ENCODE data around the gene C1orf105.
"Not testable (repeated sequence)": the region's sequence is repeated elsewhere in the genome, so short reads cannot be mapped to it uniquely, and the experiment has no call there.

- not testable (repeated sequence) for TF ChIP-seq MAX (CRISPR knock-in tag; IDR thresholded peaks at IDR 0.05); CTCF (IDR thresholded peaks at IDR 0.05); ZNF138 (CRISPR knock-in tag; conservative IDR thresholded peaks at IDR 0.05); STAT6 (CRISPR knock-in tag; conservative IDR thresholded peaks at IDR 0.05; ENCODE audit: low read depth); NFYB (CRISPR knock-in tag; conservative IDR thresholded peaks at IDR 0.05; ENCODE audit: low read depth); KAT7 (CRISPR knock-in tag; IDR thresholded peaks at IDR 0.05; ENCODE audit: borderline replicate concordance); RORB (CRISPR knock-in tag; IDR thresholded peaks at IDR 0.05); CREM (CRISPR knock-in tag; IDR thresholded peaks at IDR 0.05); FOXJ3 (CRISPR knock-in tag; IDR thresholded peaks at IDR 0.05; ENCODE audit: borderline replicate concordance); ZNF423 (CRISPR knock-in tag; IDR thresholded peaks at IDR 0.05); FOXP1 (CRISPR knock-in tag; IDR thresholded peaks at IDR 0.05; ENCODE audit: borderline replicate concordance)
- TF ChIP-seq, protein P1, sequence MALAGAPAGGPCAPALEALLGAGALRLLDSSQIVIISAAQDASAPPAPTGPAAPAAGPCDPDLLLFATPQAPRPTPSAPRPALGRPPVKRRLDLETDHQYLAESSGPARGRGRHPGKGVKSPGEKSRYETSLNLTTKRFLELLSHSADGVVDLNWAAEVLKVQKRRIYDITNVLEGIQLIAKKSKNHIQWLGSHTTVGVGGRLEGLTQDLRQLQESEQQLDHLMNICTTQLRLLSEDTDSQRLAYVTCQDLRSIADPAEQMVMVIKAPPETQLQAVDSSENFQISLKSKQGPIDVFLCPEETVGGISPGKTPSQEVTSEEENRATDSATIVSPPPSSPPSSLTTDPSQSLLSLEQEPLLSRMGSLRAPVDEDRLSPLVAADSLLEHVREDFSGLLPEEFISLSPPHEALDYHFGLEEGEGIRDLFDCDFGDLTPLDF (CRISPR knock-in tag; IDR thresholded peaks at IDR 0.05): not testable (repeated sequence)
- TF ChIP-seq, protein P2, sequence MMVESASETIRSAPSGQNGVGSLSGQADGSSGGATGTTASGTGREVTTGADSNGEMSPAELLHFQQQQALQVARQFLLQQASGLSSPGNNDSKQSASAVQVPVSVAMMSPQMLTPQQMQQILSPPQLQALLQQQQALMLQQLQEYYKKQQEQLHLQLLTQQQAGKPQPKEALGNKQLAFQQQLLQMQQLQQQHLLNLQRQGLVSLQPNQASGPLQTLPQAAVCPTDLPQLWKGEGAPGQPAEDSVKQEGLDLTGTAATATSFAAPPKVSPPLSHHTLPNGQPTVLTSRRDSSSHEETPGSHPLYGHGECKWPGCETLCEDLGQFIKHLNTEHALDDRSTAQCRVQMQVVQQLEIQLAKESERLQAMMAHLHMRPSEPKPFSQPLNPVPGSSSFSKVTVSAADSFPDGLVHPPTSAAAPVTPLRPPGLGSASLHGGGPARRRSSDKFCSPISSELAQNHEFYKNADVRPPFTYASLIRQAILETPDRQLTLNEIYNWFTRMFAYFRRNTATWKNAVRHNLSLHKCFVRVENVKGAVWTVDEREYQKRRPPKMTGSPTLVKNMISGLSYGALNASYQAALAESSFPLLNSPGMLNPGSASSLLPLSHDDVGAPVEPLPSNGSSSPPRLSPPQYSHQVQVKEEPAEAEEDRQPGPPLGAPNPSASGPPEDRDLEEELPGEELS (CRISPR knock-in tag; IDR thresholded peaks at IDR 0.05): not testable (repeated sequence)
These were observed 16.7 kb downstream of the C1orf105 start for GRCh38 chr1:172437183-172437582.
